Gastroesophageal sphincter (tissue), 3 donors: Measurements from ENCODE around the gene CHRNA3.

Experiments used
- CTCF ChIP-seq, 4 experiments: fragments of 200-600 bp in 2 of 4; fragments of 450-650 bp in 2 of 4; sonication (generic) in 1 of 4; IDR thresholded peaks; one replicate each; pipeline ENCODE4 v1.5.1; 2017 to 2019; ENCODE audit warnings: antibody characterized with exemption in 4 of 4, mild to moderate bottlenecking in 2 of 4, moderate library complexity in 2 of 4
- EP300 ChIP-seq: sonication (generic); formaldehyde crosslinking; IDR thresholded peaks from one replicate; pipeline ENCODE4 v1.6.1; 2017; ENCODE audit warnings: antibody characterized with exemption, mild to moderate bottlenecking
- POLR2A ChIP-seq, 2 donors: fragments of 450-650 bp; IDR thresholded peaks; one replicate each; pipeline ENCODE4 v1.6.1; 2017; ENCODE audit warnings: antibody characterized with exemption in 2 of 2, mild to moderate bottlenecking in 2 of 2, moderate library complexity in 1 of 2

DNA sequence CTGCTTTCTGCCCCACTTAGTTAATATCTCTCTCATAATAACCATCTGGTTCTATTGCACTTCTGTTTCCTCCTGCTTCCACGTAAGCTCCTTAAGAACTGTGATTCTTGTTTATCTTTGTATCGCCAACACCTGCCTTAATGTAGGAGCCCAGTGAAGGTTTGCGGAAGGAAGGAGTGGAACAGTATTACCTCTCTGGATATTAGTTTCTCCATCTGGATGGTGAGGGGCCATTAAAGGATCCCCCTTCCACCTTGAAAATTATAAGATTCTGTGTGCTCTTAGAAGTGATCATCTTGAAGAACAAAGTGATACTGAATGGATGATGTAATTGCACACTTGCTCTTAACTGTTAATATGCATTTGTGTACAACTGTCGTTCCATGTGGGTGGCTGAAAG is 53.3 kb downstream of the CHRNA3 start:
- TF ChIP-seq CTCF (IDR thresholded peaks at IDR 0.05): no peak
- no peak for TF ChIP-seq POLR2A (IDR thresholded peaks at IDR 0.05)
- TF ChIP-seq EP300: no peak
